ENCODE measurements around the gene HNRNPCL1.
"Not testable (repeated sequence)": the region's sequence is repeated elsewhere in the genome, so short reads cannot be mapped to it uniquely, and the experiment has no call there.

The HNRNPCL1 gene

DNA sequence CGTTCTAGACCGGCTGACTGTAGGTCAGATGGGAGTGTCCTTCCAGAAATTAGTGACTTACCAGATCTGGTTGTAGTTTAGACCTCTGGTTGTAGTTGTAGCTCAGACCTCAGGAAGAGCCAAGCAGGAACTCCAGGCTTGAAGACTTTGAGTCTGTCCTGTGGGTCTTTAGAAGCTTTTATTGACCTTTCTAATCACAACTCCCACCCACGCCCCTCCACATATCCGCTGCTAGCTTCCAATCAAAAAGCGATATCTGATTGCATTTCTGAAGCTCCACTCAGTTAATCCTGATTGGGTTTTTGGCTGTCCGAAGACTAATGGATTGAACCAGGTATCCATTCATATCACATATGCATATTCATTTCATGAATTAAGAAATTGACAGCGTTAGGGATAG is at the start of gene HNRNPCL1:
Gene HNRNPCL1, minus strand, starts transcription at position 101 of the 400 bp plus-strand sequence. CDS start 431 bp downstream, outside the sequence.
- CTCF ChIA-PET; DNase-seq (ENCODE audit: low spot score); H3K27ac ChIP-seq; POLR2A ChIA-PET (ENCODE audit: low non-redundant PET): not testable (repeated sequence)

- POLR2A ChIA-PET (ENCODE audit: low non-redundant PET); H3K27ac ChIP-seq; CTCF ChIA-PET; DNase-seq (ENCODE audit: low spot score): not testable (repeated sequence)
Measured at GRCh38 chr1:12898170-12898569, 49.6 kb upstream of the HNRNPCL1 start, which contains the start of gene PRAMEF10. Gene PRAMEF10 (minus strand): TSS chr1:12898270. CDS start chr1:12895847, 2,423 bp downstream.

DNA sequence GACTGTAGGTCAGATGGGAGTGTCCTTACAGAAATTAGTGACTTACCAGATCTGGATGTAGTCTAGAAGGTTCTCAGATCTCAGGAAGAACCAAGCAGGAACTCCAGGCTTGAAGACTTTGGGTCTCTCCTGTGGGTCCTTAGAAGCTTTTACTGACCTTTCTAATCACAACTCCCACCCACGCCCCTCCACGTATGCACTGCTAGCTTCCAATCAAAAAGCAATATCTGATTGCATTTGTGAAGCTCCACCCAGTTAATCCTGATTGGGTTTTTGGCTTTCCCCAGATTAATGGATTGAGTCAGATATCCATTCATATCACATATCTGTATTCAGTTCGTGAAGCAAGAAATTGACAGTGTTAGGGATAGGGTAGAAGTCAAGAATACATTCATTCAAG is 37.6 kb upstream of the HNRNPCL1 start, which contains the start of gene PRAMEF4:
Gene PRAMEF4, minus strand, starts transcription at position 101 of the 400 bp plus-strand sequence. CDS start 2,807 bp downstream, outside the sequence.
- CTCF ChIA-PET; H3K27ac ChIP-seq; POLR2A ChIA-PET (ENCODE audit: low non-redundant PET); DNase-seq (ENCODE audit: low spot score): not testable (repeated sequence)

DNA sequence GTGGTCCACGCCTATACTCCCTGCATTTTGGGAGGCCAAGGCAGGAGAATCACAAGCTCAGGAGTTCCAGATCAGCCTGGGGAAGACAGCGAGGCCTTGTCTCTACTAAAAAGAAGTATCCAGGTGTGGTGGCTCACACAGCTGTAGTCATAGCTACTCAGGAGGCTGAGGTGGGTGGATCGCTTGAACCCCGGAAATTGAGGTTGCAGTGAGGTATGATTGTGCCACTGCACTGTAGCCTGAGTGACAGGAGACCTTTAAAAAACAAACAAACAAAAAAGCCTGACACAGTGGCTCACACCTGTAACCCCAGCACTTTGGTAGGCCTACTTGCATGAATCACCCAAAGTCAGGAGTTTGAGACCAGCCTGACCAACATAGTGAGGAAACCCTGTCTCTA is 29.9 kb upstream of the HNRNPCL1 start:
- CTCF ChIA-PET, result not testable (repeated sequence)

GRCh38 chr1:12863131-12863880 is 14.8 kb upstream of the HNRNPCL1 start:
- CTCF ChIA-PET; POLR2A ChIA-PET (ENCODE audit: low non-redundant PET): not testable (repeated sequence)

More for the DNA sequence above, 29.9 kb upstream of the HNRNPCL1 start:
- DNase-seq (ENCODE audit: low spot score); POLR2A ChIA-PET (ENCODE audit: low non-redundant PET); H3K27ac ChIP-seq: not testable (repeated sequence)

GRCh38 chr1:12856786-12857185 is 8.3 kb upstream of the HNRNPCL1 start, which contains the start of gene PRAMEF2:
Gene PRAMEF2 (plus strand): TSS chr1:12857086. CDS start chr1:12859010, 1,924 bp downstream.
- CTCF ChIA-PET; H3K27ac ChIP-seq; DNase-seq (ENCODE audit: low spot score); POLR2A ChIA-PET (ENCODE audit: low non-redundant PET): not testable (repeated sequence)

More at GRCh38 chr1:12863131-12863880, 14.8 kb upstream of the HNRNPCL1 start:
- H3K27ac ChIP-seq; DNase-seq (ENCODE audit: low spot score): not testable (repeated sequence)

DNA sequence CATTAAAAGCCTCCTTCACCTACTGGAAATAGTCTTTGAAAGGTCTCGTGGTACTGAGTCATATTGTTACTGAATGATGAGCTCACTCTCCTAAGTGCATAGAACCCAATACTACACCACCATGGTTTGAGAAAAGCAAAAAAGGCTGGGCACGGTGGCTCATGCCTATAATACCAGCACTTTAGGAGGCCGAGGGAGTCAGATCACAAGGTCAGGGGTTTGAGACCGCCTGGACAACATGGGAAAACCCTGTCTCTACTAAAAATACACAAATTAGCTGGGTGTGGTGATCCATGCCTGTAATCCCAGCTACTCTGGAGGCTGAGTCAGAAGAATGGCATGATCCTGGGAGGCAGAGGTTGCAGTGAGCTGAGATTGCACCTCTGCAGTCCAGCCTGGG is 3.3 kb upstream of the HNRNPCL1 start:
- ChIA-PET CTCF (no interaction called here), POLR2A (ENCODE audit: low non-redundant PET) (no interaction called here)
- H3K27ac ChIP-seq, result peak overlapping the region; percentile 26; the same call in 1 of the 2 replicates
- peak; percentile 56 for DNase-seq (ENCODE audit: low spot score)
- TF ChIP-seq CTCF (conservative IDR thresholded peaks at IDR 0.05; ENCODE audit: low read depth), result no peak

GRCh38 chr1:12833251-12833650 is 15.3 kb downstream of the HNRNPCL1 start:
- DNase-seq (ENCODE audit: low spot score); H3K27ac ChIP-seq; POLR2A ChIA-PET (ENCODE audit: low non-redundant PET); CTCF ChIA-PET: not testable (repeated sequence)

GRCh38 chr1:12831310-12831709 is 17.2 kb downstream of the HNRNPCL1 start, which contains the start of gene PRAMEF11:
Gene PRAMEF11 (minus strand): TSS chr1:12831410. CDS start chr1:12828789, 2,621 bp downstream.
- DNase-seq (ENCODE audit: low spot score); H3K27ac ChIP-seq; CTCF ChIA-PET; POLR2A ChIA-PET (ENCODE audit: low non-redundant PET): not testable (repeated sequence)

DNA sequence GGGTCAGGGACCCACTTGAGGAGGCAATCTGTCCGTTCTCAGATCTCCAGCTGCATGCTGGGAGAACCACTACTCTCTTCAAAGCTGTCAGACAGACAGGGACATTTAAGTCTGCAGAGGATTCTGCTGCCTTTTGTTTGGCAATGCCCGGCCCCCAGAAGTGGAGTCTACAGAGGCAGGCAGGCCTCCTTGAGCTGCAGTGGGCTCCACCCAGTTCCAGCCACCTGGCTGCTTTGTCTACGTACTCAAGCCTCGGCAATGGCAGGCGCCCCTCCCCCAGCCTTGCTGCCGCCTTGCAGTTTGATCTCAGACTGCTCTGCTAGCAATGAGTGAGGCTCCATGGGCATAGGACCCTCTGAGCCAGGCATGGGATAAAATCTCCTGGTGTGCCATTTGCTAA is 29.5 kb downstream of the HNRNPCL1 start:
- POLR2A ChIA-PET (ENCODE audit: low non-redundant PET); CTCF ChIA-PET; H3K27ac ChIP-seq; DNase-seq (ENCODE audit: low spot score): not testable (repeated sequence)

DNA sequence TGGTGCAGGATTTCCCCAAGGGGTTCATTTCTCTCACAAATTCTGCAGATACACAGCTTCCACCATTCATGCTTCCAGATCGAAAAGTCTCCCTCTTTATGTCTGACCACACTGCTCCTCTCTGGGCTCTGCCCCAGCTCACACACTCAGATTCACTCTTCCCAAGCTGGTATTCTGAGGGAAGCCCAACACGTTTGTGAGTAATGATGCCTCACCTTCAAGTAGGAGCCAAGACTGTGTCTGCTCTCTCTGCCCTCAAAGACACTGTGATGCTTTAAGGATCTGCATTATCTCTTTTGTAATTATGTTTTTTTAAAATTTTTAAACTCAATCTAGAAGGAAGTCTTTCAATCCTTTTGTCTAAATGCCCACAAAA is 37.1 kb downstream of the HNRNPCL1 start:
- no peak for TF ChIP-seq CTCF (conservative IDR thresholded peaks at IDR 0.05; ENCODE audit: low read depth)
- no peak for DNase-seq (ENCODE audit: low spot score)
- CTCF ChIA-PET, result interaction anchor here (0.6 kb wide), 1 partner anchor 16 kb away, joined by 7 read pairs; no protein-coding TSS in a partner anchor
- H3K27ac ChIP-seq, result peak overlapping the region; percentile 65
- POLR2A ChIA-PET (ENCODE audit: low non-redundant PET), result no interaction called here

Measured in RWPE1 (cell line).